Brain pericyte (primary cell): ENCODE measurements around the gene GGA3.
"Not testable (repeated sequence)": the region's sequence is repeated elsewhere in the genome, so short reads cannot be mapped to it uniquely, and the experiment has no call there.

Experiments
- DNase-seq: peaks from one replicate; pipeline ENCODE4 v3.0.0-alpha.2; 2012; ENCODE audit warnings: low read depth, low spot score

The GGA3 gene

GRCh38 chr17:75273977-75274708, 12.7 kb upstream of the GGA3 start:
- DNase-seq, result no peak

- no peak for DNase-seq
Observed at GRCh38 chr17:75272848-75273184, 11.4 kb upstream of the GGA3 start.

- no peak for DNase-seq
Observed at GRCh38 chr17:75271955-75272847, 10.8 kb upstream of the GGA3 start.

- DNase-seq, result no peak
Observed at GRCh38 chr17:75271233-75271954, 10.0 kb upstream of the GGA3 start.

- no peak for DNase-seq
Observed at GRCh38 chr17:75270966-75271232, 9.5 kb upstream of the GGA3 start, which contains the start of gene MIF4GD. Gene MIF4GD (minus strand): TSS chr17:75271231. CDS start chr17:75270195, 1,036 bp downstream.

GRCh38 chr17:75270218-75270965, 9.0 kb upstream of the GGA3 start:
- DNase-seq, result no peak

GRCh38 chr17:75269844-75270217, 8.4 kb upstream of the GGA3 start:
- DNase-seq, result no peak

- no peak for DNase-seq
Observed at GRCh38 chr17:75267411-75268232, 6.2 kb upstream of the GGA3 start.

GRCh38 chr17:75267153-75267410, 5.7 kb upstream of the GGA3 start:
- DNase-seq, result no peak

GRCh38 chr17:75266316-75267152, 5.1 kb upstream of the GGA3 start:
- DNase-seq, result no peak

GRCh38 chr17:75265614-75266315, 4.4 kb upstream of the GGA3 start:
- DNase-seq, result no peak

- DNase-seq, result no peak
Observed at GRCh38 chr17:75263055-75263454, 1.6 kb upstream of the GGA3 start.

- DNase-seq, result peak; percentile 32
Observed at GRCh38 chr17:75262112-75262606, 753 bp upstream of the GGA3 start.

GRCh38 chr17:75260641-75261335, 618 bp downstream of the GGA3 start:
- DNase-seq, result no peak

- not testable (repeated sequence) for DNase-seq
Observed at GRCh38 chr17:75257228-75257627, 4.2 kb downstream of the GGA3 start.

- not testable (repeated sequence) for DNase-seq
Observed at GRCh38 chr17:75255954-75256698, 5.3 kb downstream of the GGA3 start.

GRCh38 chr17:75252039-75252816, 9.2 kb downstream of the GGA3 start:
- DNase-seq, result no peak
